H1 (cell line): ENCODE results near the gene SEMA7A. TPM values are rescaled to one million over a fixed set of nuclear protein-coding genes. Genes with fewer than 3 reads are reported as not detected.

Source experiments
- ATF2 ChIP-seq: IDR thresholded peaks from 2 replicates; pipeline ENCODE4 v1.6.1; 2012; ENCODE audit warnings: low read length, inconsistent platforms
- BRCA1 ChIP-seq: IDR thresholded peaks from 2 replicates; pipeline ENCODE4 v1.6.1; 2012; ENCODE audit warnings: low read depth, low read length, improper control_type of control experiment
- CEBPB ChIP-seq: IDR thresholded peaks from 2 replicates; pipeline ENCODE4 v1.6.1; 2012; ENCODE audit warnings: low read depth, low read length
- POU5F1 ChIP-seq: IDR thresholded peaks from 2 replicates; pipeline ENCODE4 v1.6.1; 2011; ENCODE audit warnings: low read depth, mild to moderate bottlenecking, low read length, moderate library complexity
- SAP30 ChIP-seq: fragments of 300-600 bp; sonication (generic); IDR thresholded peaks from 2 replicates; pipeline ENCODE4 v1.7.1; 2012; ENCODE audit warnings: low read length, moderate library complexity, mild to moderate bottlenecking, inconsistent platforms; ENCODE audit not compliant: insufficient read depth, insufficient replicate concordance
- SP2 ChIP-seq: IDR thresholded peaks from 2 replicates; pipeline ENCODE4 v1.6.1; 2012; ENCODE audit warnings: mild to moderate bottlenecking, low read length, inconsistent platforms
- USF2 ChIP-seq: IDR thresholded peaks from 2 replicates; pipeline ENCODE4 v1.6.1; 2011; ENCODE audit warnings: low read length, improper control_type of control experiment
- polyA plus RNA-seq, 7 experiments: library from polyadenylated mRNA; depleted of rRNA in 3 of 7; stranded (reverse) in 5 of 7; unstranded in 2 of 7; fragments of >200 nt in 5 of 7; fragments of 200-250 nt in 2 of 7; gene quantifications; 1 replicate in 5 of 7; 2 replicates in 1 of 7; 4 replicates in 1 of 7; pipeline versions ENCODE4 v1.2.1 to v1.2.3, GENCODE V29; 2011 to 2013; ENCODE audit warnings: missing spikeins in 2 of 7, mixed read lengths in 2 of 7
- total RNA-seq: library from RNA; stranded (reverse); fragmentation: NEBNext Ultra II Directional; extraction: Animal tissue kit (Norgen Biotek cat#: 25700); gene quantifications from 2 replicates; pipeline ENCODE4 v1.2.1, GENCODE V29; 2021
- TF ChIP-seq, protein P1 (sequence below): fragments of 300-600 bp; sonication (generic); IDR thresholded peaks from 2 replicates; pipeline ENCODE4 v1.7.1; 2012; ENCODE audit warnings: low read length, moderate library complexity, mild to moderate bottlenecking, inconsistent platforms; ENCODE audit not compliant: insufficient replicate concordance

Gene SEMA7A
- total and polyA plus RNA-seq, 2 of the 8 experiments (the other 6 are each of a cell fraction or from before 2014, with no cell fraction given) = 10.7 to 15.0 TPM

DNA sequence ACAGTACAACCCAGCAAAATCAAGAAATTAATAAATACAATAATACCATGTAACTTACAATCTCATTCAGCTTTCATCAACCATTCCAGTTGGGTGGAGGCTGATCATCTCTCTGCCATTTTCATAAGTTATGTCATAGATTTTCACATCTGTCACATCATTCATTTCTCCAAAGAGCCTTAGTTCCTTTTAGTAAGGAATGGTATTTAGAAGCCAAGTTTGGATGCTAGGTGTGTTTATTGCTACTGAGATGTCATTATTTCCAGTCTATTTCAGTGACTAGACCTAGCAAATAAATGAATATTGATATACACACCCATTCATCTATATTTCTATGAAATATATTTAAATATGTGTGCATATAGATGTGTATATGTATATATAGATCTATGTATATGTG lies 29.9 kb upstream of the SEMA7A start (continued):
- TF ChIP-seq, protein P1, sequence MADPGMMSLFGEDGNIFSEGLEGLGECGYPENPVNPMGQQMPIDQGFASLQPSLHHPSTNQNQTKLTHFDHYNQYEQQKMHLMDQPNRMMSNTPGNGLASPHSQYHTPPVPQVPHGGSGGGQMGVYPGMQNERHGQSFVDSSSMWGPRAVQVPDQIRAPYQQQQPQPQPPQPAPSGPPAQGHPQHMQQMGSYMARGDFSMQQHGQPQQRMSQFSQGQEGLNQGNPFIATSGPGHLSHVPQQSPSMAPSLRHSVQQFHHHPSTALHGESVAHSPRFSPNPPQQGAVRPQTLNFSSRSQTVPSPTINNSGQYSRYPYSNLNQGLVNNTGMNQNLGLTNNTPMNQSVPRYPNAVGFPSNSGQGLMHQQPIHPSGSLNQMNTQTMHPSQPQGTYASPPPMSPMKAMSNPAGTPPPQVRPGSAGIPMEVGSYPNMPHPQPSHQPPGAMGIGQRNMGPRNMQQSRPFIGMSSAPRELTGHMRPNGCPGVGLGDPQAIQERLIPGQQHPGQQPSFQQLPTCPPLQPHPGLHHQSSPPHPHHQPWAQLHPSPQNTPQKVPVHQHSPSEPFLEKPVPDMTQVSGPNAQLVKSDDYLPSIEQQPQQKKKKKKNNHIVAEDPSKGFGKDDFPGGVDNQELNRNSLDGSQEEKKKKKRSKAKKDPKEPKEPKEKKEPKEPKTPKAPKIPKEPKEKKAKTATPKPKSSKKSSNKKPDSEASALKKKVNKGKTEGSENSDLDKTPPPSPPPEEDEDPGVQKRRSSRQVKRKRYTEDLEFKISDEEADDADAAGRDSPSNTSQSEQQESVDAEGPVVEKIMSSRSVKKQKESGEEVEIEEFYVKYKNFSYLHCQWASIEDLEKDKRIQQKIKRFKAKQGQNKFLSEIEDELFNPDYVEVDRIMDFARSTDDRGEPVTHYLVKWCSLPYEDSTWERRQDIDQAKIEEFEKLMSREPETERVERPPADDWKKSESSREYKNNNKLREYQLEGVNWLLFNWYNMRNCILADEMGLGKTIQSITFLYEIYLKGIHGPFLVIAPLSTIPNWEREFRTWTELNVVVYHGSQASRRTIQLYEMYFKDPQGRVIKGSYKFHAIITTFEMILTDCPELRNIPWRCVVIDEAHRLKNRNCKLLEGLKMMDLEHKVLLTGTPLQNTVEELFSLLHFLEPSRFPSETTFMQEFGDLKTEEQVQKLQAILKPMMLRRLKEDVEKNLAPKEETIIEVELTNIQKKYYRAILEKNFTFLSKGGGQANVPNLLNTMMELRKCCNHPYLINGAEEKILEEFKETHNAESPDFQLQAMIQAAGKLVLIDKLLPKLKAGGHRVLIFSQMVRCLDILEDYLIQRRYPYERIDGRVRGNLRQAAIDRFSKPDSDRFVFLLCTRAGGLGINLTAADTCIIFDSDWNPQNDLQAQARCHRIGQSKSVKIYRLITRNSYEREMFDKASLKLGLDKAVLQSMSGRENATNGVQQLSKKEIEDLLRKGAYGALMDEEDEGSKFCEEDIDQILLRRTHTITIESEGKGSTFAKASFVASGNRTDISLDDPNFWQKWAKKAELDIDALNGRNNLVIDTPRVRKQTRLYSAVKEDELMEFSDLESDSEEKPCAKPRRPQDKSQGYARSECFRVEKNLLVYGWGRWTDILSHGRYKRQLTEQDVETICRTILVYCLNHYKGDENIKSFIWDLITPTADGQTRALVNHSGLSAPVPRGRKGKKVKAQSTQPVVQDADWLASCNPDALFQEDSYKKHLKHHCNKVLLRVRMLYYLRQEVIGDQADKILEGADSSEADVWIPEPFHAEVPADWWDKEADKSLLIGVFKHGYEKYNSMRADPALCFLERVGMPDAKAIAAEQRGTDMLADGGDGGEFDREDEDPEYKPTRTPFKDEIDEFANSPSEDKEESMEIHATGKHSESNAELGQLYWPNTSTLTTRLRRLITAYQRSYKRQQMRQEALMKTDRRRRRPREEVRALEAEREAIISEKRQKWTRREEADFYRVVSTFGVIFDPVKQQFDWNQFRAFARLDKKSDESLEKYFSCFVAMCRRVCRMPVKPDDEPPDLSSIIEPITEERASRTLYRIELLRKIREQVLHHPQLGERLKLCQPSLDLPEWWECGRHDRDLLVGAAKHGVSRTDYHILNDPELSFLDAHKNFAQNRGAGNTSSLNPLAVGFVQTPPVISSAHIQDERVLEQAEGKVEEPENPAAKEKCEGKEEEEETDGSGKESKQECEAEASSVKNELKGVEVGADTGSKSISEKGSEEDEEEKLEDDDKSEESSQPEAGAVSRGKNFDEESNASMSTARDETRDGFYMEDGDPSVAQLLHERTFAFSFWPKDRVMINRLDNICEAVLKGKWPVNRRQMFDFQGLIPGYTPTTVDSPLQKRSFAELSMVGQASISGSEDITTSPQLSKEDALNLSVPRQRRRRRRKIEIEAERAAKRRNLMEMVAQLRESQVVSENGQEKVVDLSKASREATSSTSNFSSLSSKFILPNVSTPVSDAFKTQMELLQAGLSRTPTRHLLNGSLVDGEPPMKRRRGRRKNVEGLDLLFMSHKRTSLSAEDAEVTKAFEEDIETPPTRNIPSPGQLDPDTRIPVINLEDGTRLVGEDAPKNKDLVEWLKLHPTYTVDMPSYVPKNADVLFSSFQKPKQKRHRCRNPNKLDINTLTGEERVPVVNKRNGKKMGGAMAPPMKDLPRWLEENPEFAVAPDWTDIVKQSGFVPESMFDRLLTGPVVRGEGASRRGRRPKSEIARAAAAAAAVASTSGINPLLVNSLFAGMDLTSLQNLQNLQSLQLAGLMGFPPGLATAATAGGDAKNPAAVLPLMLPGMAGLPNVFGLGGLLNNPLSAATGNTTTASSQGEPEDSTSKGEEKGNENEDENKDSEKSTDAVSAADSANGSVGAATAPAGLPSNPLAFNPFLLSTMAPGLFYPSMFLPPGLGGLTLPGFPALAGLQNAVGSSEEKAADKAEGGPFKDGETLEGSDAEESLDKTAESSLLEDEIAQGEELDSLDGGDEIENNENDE = no peak
- TF ChIP-seq POU5F1 (no peak), CEBPB (no peak), USF2 (no peak), SP2 (no peak), BRCA1 (no peak), ATF2 (no peak), SAP30 (no peak)
